ENCODE results near the gene SLC7A5.

Gene SLC7A5

GRCh38 chr16:87845213-87845612, 24.1 kb downstream of the SLC7A5 start:
- no peak for DNase-seq

- DNase-seq = no peak
Observed at GRCh38 chr16:87844809-87845208, 24.5 kb downstream of the SLC7A5 start.

GRCh38 chr16:87844120-87844733, 25.1 kb downstream of the SLC7A5 start:
- no peak for DNase-seq

GRCh38 chr16:87843678-87844105, 25.6 kb downstream of the SLC7A5 start:
- no peak for DNase-seq

GRCh38 chr16:87842209-87842869, 27.0 kb downstream of the SLC7A5 start:
- no peak for DNase-seq

GRCh38 chr16:87841340-87842208, 27.7 kb downstream of the SLC7A5 start:
- no peak for DNase-seq

- no peak for DNase-seq
Observed at GRCh38 chr16:87840271-87840978, 28.9 kb downstream of the SLC7A5 start.

GRCh38 chr16:87839542-87840270, 29.6 kb downstream of the SLC7A5 start:
- DNase-seq = no peak

- no peak for DNase-seq
Observed at GRCh38 chr16:87838643-87839541, 30.4 kb downstream of the SLC7A5 start.

- no peak for DNase-seq
Observed at GRCh38 chr16:87837627-87838289, 31.5 kb downstream of the SLC7A5 start.

- no peak for DNase-seq
Observed at GRCh38 chr16:87836844-87837581, 32.3 kb downstream of the SLC7A5 start.

- no peak for DNase-seq
Observed at GRCh38 chr16:87836346-87836843, 32.9 kb downstream of the SLC7A5 start.

- DNase-seq = no peak
Observed at GRCh38 chr16:87835882-87836331, 33.4 kb downstream of the SLC7A5 start.

GRCh38 chr16:87834668-87835473, 34.4 kb downstream of the SLC7A5 start:
- no peak for DNase-seq

GRCh38 chr16:87834005-87834667, 35.2 kb downstream of the SLC7A5 start:
- DNase-seq = no peak

GRCh38 chr16:87833548-87833947, 35.8 kb downstream of the SLC7A5 start:
- DNase-seq = no peak

GRCh38 chr16:87832741-87833502, 36.4 kb downstream of the SLC7A5 start:
- no peak for DNase-seq
